ENCODE data around the gene LIN52. TPM values are rescaled to one million over a fixed set of nuclear protein-coding genes. Genes with fewer than 3 reads are reported as not detected.

LIN52 gene
- total and polyA plus RNA-seq, 2 of the 13 experiments (the other 11 are each of a cell fraction or from before 2014, with no cell fraction given), result 11.4 to 23.3 TPM

GRCh38 chr14:74084277-74085046 lies at the start of gene LIN52, which contains the start of gene ALDH6A1 (continued):
- TF ChIP-seq ZBTB44 (CRISPR knock-in tag; IDR thresholded peaks at IDR 0.05), result 0 out of 2 replicates have a peak, but pooled peaks have one; percentile 34
- TF ChIP-seq NR2F2 (IDR thresholded peaks at IDR 0.05; ENCODE audit: borderline replicate concordance, low read depth), result no peak
- TF ChIP-seq HNF4A (CRISPR knock-in tag; IDR thresholded peaks at IDR 0.05), result no peak
- peak; percentile 59 for TF ChIP-seq ERF (CRISPR knock-in tag; IDR thresholded peaks at IDR 0.05)
- TF ChIP-seq DZIP1 (CRISPR knock-in tag; IDR thresholded peaks at IDR 0.05), result no peak
- no peak for TF ChIP-seq ZNF446 (CRISPR knock-in tag; IDR thresholded peaks at IDR 0.05)
- TF ChIP-seq PTBP1 (IDR thresholded peaks at IDR 0.05; ENCODE audit: low read depth, low read length, poor library complexity, severe bottlenecking), result no peak
- TF ChIP-seq ZC3H4 (CRISPR knock-in tag; IDR thresholded peaks at IDR 0.05; ENCODE audit: borderline replicate concordance), result no peak
- TF ChIP-seq HNF4G (IDR thresholded peaks at IDR 0.05; ENCODE audit: borderline replicate concordance, low read depth, low read length), result no peak
- no peak for TF ChIP-seq HNF4G (CRISPR knock-in tag; IDR thresholded peaks at IDR 0.05; ENCODE audit: borderline replicate concordance, low read depth)
- no peak for TF ChIP-seq ZBTB10 (CRISPR knock-in tag; IDR thresholded peaks at IDR 0.05; ENCODE audit: borderline replicate concordance)
- TF ChIP-seq CBX2 (IDR thresholded peaks at IDR 0.05; ENCODE audit: low read depth, low read length), result no peak
- no peak for TF ChIP-seq CBX2 (CRISPR knock-in tag; IDR thresholded peaks at IDR 0.05; ENCODE audit: low read depth)
- no peak for TF ChIP-seq RNF219 (CRISPR knock-in tag; IDR thresholded peaks at IDR 0.05)
- no peak for TF ChIP-seq ZNF484 (CRISPR knock-in tag; IDR thresholded peaks at IDR 0.05; ENCODE audit: borderline replicate concordance, low read depth)
- TF ChIP-seq NAIF1 (CRISPR knock-in tag; IDR thresholded peaks at IDR 0.05; ENCODE audit: borderline replicate concordance), result no peak

Measured in HepG2 (cell line).